Osteoblast (primary cell): ENCODE measurements around the gene TPRG1. TPM values are rescaled to one million over a fixed set of nuclear protein-coding genes. Genes with fewer than 3 reads are reported as not detected.

Experiments
- DNase-seq: peaks from one replicate; pipeline ENCODE4 v3.0.0; 2011; ENCODE audit warnings: low spot score, mixed read lengths; ENCODE audit not compliant: insufficient read length; ENCODE audit errors: missing footprints
- H2AFZ ChIP-seq: 2 replicates; pipeline ENCODE4 v1.6.0; 2011; ENCODE audit warnings: mild to moderate bottlenecking, low read length
- H3K27ac ChIP-seq: 2 replicates; pipeline ENCODE4 v1.5.1; 2011; ENCODE audit warnings: mild to moderate bottlenecking, low read depth, low read length, moderate library complexity
- H3K27me3 ChIP-seq: 2 replicates; pipeline ENCODE4 v1.6.0; 2012; ENCODE audit warnings: mild to moderate bottlenecking, control low read depth, inconsistent platforms, low read length, moderate library complexity; ENCODE audit not compliant: insufficient read depth
- H3K36me3 ChIP-seq: 2 replicates; pipeline ENCODE4 v1.5.1; 2011; ENCODE audit warnings: mild to moderate bottlenecking, low read length, control low read depth, moderate library complexity; ENCODE audit not compliant: insufficient read depth
- H3K4me1 ChIP-seq: 2 replicates; pipeline ENCODE4 v1.5.1; 2011; ENCODE audit warnings: mild to moderate bottlenecking, low read length, control low read depth, moderate library complexity; ENCODE audit not compliant: insufficient read depth
- H3K4me2 ChIP-seq: 2 replicates; pipeline ENCODE4 v1.6.0; 2011; ENCODE audit warnings: mild to moderate bottlenecking, low read length; ENCODE audit not compliant: insufficient read depth
- H3K4me3 ChIP-seq: fragments of 200-600 bp; sonication (generic); 3 replicates; pipeline ENCODE4 v1.5.1; 2012; ENCODE audit warnings: mild to moderate bottlenecking, low read length, inconsistent platforms; ENCODE audit not compliant: insufficient read depth
- H3K79me2 ChIP-seq: 2 replicates; pipeline ENCODE4 v1.6.0; 2012; ENCODE audit warnings: mild to moderate bottlenecking, low read length, control low read depth, inconsistent platforms; ENCODE audit not compliant: insufficient read depth
- H3K9me3 ChIP-seq: 2 replicates; pipeline ENCODE4 v1.5.1; 2011; ENCODE audit warnings: low read depth, low read length, control low read depth
- H4K20me1 ChIP-seq: 2 replicates; pipeline ENCODE4 v1.6.0; 2012; ENCODE audit warnings: mild to moderate bottlenecking, low read length, control low read depth; ENCODE audit not compliant: insufficient read depth
- CTCF ChIP-seq: IDR thresholded peaks from 2 replicates; pipeline ENCODE4 v1.5.1; 2011; ENCODE audit warnings: mild to moderate bottlenecking, low read depth, low read length, moderate library complexity; ENCODE audit errors: extremely low read depth
- total RNA-seq: library from RNA; depleted of rRNA; stranded (reverse); fragments of >200 nt; gene quantifications from 2 replicates; pipeline ENCODE4 v1.2.3, GENCODE V29; 2012

TPRG1 gene
- total RNA-seq, 1 donor, result 6.5 TPM

GRCh38 chr3:189186101-189186500 is 14.3 kb downstream of the TPRG1 start:
- H3K79me2 ChIP-seq, result no peaks in the 10 kb centered on the region
- H3K27me3 ChIP-seq, result no peaks in the 10 kb centered on the region
- H2AFZ ChIP-seq, result no peak overlapping the region
- peak overlapping the region; percentile 34 for H3K4me2 ChIP-seq
- DNase-seq, result no peak
- H3K4me3 ChIP-seq, result no peak overlapping the region
- H4K20me1 ChIP-seq, result no peaks in the 10 kb centered on the region
- no peak overlapping the region for H3K27ac ChIP-seq
- H3K4me1 ChIP-seq, result peaks cover 3% of the 10 kb centered on the region
- no peaks in the 10 kb centered on the region for H3K36me3 ChIP-seq
- TF ChIP-seq CTCF, result no peak
- no peaks in the 10 kb centered on the region for H3K9me3 ChIP-seq

GRCh38 chr3:189188466-189188865 is 16.7 kb downstream of the TPRG1 start:
- Histone ChIP-seq H3K9me3 (peaks cover 4% of the 10 kb centered on the region), H3K27ac (no peak overlapping the region), H3K36me3 (no peaks in the 10 kb centered on the region), H3K27me3 (peaks cover 4% of the 10 kb centered on the region), H4K20me1 (no peaks in the 10 kb centered on the region), H3K4me1 (peaks cover 3% of the 10 kb centered on the region), H3K4me3 (no peak overlapping the region), H3K4me2 (no peak overlapping the region), H3K79me2 (no peaks in the 10 kb centered on the region), H2AFZ (no peak overlapping the region)
- no peak for DNase-seq
- TF ChIP-seq CTCF, result no peak

DNA sequence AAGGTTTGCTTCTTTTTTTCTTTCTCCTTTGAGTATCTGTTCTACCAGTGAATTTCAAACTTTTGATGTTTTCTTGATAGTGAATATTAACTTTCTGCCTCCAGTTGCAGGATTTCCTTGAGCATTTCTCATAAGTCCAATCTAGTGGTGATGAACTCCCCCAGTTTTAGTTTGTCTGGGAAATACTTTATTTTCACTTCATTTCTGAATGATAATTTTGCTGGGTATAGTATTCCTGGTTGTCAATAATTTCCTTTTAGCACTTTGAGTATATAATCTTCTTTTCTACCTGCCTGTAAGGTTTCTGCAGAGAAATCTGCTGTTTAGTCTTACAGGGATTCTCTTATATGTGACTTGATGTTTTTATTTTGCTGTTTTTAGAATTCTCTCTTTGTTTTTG is 21.0 kb downstream of the TPRG1 start:
- Histone ChIP-seq H3K9me3 (peaks cover 4% of the 10 kb centered on the region), H3K4me2 (no peak overlapping the region), H3K27me3 (peaks cover 6% of the 10 kb centered on the region), H3K36me3 (no peaks in the 10 kb centered on the region), H3K4me3 (no peak overlapping the region), H2AFZ (no peak overlapping the region), H4K20me1 (no peaks in the 10 kb centered on the region), H3K27ac (no peak overlapping the region), H3K79me2 (no peaks in the 10 kb centered on the region), H3K4me1 (no peaks in the 10 kb centered on the region)
- no peak for TF ChIP-seq CTCF
- DNase-seq, result no peak

- Histone ChIP-seq H3K9me3 (peaks cover 4% of the 10 kb centered on the region), H2AFZ (no peak overlapping the region), H4K20me1 (no peaks in the 10 kb centered on the region), H3K27me3 (peaks cover 6% of the 10 kb centered on the region), H3K27ac (no peak overlapping the region), H3K36me3 (no peaks in the 10 kb centered on the region), H3K4me2 (no peak overlapping the region), H3K79me2 (no peaks in the 10 kb centered on the region), H3K4me1 (no peaks in the 10 kb centered on the region), H3K4me3 (no peak overlapping the region)
- peak; percentile 41 for TF ChIP-seq CTCF
- no peak for DNase-seq
These were observed 23.5 kb downstream of the TPRG1 start for GRCh38 chr3:189195302-189195701.
